Kidney epithelial cell (primary cell): ENCODE data around the gene OR4C6. TPM values are rescaled to one million over a fixed set of nuclear protein-coding genes. Genes with fewer than 3 reads are reported as not detected.
A peak's percentile ranks its signal among the peaks of the same experiment; 100 is the strongest.

Experiments
- DNase-seq: peaks from one replicate; pipeline ENCODE4 v3.0.0-alpha.2; 2010; ENCODE audit warnings: low read depth
- H3K27me3 ChIP-seq: 2 replicates; pipeline ENCODE4 v1.6.0; 2011; ENCODE audit warnings: low read length; ENCODE audit not compliant: control insufficient read depth, insufficient read depth
- H3K36me3 ChIP-seq: 2 replicates; pipeline ENCODE4 v1.5.1; 2011; ENCODE audit warnings: low read length; ENCODE audit not compliant: control insufficient read depth, insufficient read depth
- H3K4me3 ChIP-seq: 2 replicates; pipeline ENCODE4 v1.5.1; 2011; ENCODE audit warnings: low read depth, mild to moderate bottlenecking, control low read depth, low read length
- CTCF ChIP-seq: IDR thresholded peaks from 2 replicates; pipeline ENCODE4 v1.5.1; 2011; ENCODE audit warnings: mild to moderate bottlenecking, moderate library complexity, low read length, control low read depth, inconsistent platforms; ENCODE audit not compliant: insufficient read depth, poor library complexity, severe bottlenecking
- total RNA-seq: library from RNA; depleted of rRNA; stranded (reverse); fragments of >200 nt; gene quantifications from 2 replicates; pipeline ENCODE4 v1.2.3, GENCODE V29; 2015

The OR4C6 gene
- total RNA-seq, 1 donor from 2014 or later, result not detected

GRCh38 chr11:55707029-55707428 is 45.0 kb downstream of the OR4C6 start:
- peak; percentile 31 for TF ChIP-seq CTCF
- Histone ChIP-seq H3K36me3 (no peaks in the 10 kb centered on the region), H3K27me3 (no peaks in the 10 kb centered on the region), H3K4me3 (no peak overlapping the region)
- no peak for DNase-seq

- Histone ChIP-seq H3K4me3 (no peak overlapping the region), H3K27me3 (no peaks in the 10 kb centered on the region), H3K36me3 (no peaks in the 10 kb centered on the region)
- TF ChIP-seq CTCF, result no peak
- no peak for DNase-seq
Observed at GRCh38 chr11:55714982-55715888, 53.2 kb downstream of the OR4C6 start.

Other genes with a start within 250 kb of the OR4C6 start
- not detected in 2 replicates for gene OR4C15, start 107.7 kb upstream of the OR4C6 start, total RNA-seq
- not detected in 2 replicates for gene OR4C16, start 90.1 kb upstream of the OR4C6 start, total RNA-seq
- gene OR4C11, start 54.6 kb upstream of the OR4C6 start, total RNA-seq, result not detected in 2 replicates
- gene OR4P4, start 27.1 kb upstream of the OR4C6 start, total RNA-seq, result not detected in 2 replicates
- gene OR4S2, start 13.9 kb upstream of the OR4C6 start, total RNA-seq, result not detected in 2 replicates
- gene OR5D13, start 111.2 kb downstream of the OR4C6 start, total RNA-seq, result not detected in 2 replicates
- gene OR5D14, start 133.4 kb downstream of the OR4C6 start, total RNA-seq, result not detected in 2 replicates
- not detected in 2 replicates for gene OR5L1, start 149.2 kb downstream of the OR4C6 start, total RNA-seq
- gene OR5D18, start 157.4 kb downstream of the OR4C6 start, total RNA-seq, result not detected in 2 replicates
- not detected in 2 replicates for gene OR5L2, start 165.0 kb downstream of the OR4C6 start, total RNA-seq
- gene OR5D16, start 176.6 kb downstream of the OR4C6 start, total RNA-seq, result not detected in 2 replicates
- not detected in 2 replicates for gene TRIM51, start 221.1 kb downstream of the OR4C6 start, total RNA-seq